ENCODE results near the gene CEP78.

Gene CEP78

GRCh38 chr9:78314550-78314949 is 78.7 kb downstream of the CEP78 start:
- DNase-seq, result no peak

DNA sequence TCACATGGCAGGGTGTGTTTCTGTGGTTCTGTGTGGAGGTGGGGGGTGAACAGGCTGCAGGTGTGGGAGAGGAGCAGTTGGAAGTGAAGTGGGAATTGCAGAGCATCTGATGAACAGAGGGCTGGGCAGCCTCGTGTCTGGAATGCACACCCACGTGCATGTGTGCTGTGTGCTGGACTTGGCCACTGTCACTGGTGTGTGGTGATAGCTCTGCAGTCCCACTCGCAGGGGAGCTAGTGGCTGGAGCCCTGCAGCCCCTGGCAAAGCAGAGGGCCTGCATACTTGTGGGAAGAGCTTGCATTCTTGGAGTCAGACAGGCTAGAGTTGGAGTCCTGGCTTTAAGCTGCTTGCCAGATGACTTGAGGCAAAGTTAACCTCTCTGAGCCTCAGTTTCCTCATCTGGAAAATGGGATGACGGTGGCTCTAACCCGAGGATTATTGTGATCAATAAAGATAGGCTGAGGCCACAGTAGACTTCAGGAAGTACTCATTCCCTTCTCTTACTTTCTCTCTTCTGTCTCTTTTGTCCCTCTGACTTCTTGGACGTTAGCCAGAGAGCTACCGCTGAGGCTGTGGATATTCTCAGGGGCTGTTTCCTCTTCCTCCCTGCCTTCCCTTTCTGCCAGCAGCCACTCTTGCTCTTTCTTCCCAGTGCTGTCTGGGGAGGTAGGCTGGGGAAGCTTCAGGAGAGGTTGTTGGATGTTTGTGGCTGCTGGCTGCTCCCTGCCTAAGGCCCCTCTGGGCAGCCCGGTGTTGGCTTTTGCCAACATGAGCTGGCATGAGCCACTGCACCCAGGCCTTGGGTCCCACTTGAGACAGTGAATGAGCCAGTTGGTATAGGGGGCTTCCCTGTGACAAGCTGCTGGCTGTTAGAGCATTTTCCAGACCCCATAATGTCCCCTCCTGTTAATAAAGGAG is 79.3 kb downstream of the CEP78 start:
- DNase-seq, result no peak

DNA sequence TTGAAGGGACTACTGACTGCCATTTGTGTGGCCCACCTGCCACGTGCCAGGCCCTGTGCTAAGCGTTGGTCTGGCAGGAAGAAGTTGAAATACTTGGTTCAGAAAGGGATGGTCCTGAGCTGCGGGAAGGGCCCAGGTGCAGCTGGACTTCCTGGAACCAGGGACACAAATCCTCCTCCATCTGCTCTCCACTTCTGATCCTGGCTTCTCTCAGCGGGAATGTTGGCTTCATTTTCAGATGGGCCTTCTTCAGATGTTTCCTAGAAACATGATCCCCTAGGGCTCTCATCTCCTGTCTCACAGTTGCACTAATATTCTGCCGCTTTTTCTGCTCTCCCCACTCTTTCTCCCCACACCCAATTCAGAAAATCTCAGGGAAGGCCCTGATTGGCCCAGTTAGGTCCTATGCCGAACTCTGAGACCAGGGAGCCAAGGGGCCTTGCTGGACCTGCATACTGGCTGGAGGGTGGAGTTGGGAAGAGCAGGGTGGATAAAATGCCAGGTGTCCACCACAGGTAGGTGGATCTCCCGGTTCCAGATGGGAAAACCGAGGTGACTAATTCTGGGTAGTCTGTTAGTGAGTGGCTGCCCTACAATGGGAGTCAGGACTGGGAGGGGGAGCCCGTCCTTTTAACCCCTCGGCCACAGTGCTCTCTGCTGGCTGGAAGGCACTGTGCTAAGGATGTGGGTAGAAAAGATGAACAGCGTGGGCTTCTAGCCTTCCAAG is 80.5 kb downstream of the CEP78 start:
- no peak for DNase-seq

- no peak for DNase-seq
Observed at GRCh38 chr9:78319197-78320029, 83.5 kb downstream of the CEP78 start.

GRCh38 chr9:78320030-78320693 is 84.3 kb downstream of the CEP78 start:
- DNase-seq, result no peak

DNA sequence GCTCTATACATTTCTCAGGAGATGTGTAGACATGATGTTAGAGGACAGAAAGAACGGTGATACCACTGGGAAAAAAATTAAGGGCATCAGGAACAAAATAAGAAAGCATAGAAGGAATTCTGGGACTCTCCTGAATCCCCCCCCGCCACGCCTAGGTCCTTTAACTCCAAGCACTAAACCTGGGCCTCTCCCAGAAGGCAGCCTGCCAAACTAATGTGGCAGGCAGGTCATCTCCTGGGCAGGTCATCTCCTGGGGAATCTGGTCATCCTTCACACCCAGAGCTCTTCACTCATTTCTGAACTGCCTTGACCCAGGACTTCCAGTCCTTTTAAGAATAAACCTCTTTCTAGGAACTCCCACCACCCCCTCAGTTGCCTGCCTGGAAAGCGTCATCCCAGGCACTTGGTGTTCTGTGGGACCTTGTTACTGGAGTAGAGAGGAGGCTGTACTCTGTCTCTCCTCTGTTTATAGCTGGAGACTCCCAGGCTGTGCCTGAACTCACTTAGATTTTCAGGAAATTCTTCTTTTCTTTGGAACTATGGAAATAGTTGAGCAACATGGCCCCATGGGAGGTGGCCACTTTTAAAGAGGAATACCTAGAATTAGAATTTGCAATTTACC is 85.1 kb downstream of the CEP78 start:
- DNase-seq, result no peak

DNA sequence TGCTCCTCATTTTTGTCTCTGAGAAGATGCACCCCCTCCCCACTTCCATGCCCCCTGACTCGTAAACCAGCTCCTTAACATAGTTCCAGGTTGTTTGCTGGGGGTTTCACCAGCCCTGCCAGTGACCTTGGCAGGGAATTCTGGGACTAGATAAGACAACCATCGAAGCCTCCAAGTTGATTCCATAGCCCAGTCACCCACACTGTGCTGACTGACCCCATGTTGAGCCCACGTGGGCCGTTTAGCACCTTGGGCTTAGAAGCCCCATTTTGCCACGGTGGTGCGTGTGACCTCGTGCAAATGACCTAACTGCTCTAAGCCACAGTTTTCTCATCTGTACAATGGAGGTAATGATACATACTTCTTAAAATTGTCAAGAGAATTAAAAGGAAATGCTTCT is 85.6 kb downstream of the CEP78 start:
- no peak for DNase-seq

GRCh38 chr9:78324068-78324650 is 88.3 kb downstream of the CEP78 start:
- DNase-seq, result no peak

DNA sequence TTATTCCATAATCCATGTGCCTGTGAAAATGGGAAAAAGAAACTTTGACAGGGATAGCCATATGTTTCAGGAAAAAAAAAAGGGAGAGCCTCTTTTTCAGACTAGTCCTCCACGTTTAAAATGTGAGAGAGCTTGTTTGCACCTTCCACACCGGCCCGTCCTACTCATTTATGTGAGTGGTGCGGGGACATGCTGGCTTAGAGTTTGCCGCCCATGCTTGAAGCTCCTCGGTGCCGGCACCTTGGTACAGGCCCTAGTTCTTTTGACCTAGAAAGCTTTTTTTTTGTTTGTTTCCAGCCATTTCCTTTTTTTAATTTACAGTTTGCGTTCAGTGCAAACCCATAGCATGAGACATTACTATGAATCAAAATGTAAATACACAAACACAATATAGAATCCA is 88.8 kb downstream of the CEP78 start:
- DNase-seq, result no peak

- no peak for DNase-seq
Observed at GRCh38 chr9:78325343-78325742, 89.5 kb downstream of the CEP78 start.

DNA sequence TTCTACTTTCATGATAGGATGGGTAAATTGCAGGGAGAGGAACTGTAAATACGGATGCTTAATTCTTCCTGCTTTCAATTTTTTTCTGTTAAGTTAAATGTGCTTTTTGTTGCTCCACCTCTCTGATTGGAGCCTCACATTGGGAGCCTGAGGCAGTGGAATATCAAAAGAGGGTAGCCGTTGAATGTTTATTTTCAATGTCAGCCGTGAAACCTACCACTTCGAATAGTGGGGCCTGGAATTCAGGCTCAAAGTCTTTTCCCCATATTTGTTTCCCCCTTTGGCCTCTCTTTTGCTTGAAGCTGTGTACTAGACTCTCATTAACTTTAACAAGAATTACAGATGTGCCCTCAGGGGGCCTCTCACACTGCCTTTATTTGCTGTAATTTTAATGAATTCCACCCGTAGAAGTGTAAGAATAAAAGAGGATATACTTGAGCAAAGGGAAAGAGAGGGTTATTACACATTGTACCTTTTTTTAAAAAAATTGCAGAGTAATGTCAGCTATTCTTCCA is 90.0 kb downstream of the CEP78 start:
- no peak for DNase-seq

DNA sequence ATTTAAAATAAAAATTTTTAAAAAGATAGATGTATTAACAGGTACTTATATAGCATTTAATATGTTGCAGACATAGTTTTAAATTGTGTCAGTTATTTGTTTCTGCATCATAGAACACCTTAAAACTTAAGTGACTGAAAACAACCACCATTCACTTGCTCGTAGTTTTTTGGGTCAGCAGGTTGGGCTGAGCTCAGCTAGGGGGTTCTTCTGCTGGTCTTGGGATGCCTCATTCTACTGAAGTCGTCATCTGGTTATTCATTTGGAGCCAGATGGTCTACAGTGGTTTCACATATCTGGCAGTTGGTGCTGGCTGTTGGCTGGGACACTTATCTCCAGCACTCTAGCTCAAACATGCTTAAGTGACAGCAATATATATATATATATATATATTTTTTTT is 90.7 kb downstream of the CEP78 start:
- DNase-seq, result no peak

All from CD4-positive, alpha-beta T cell treated with Interleukin-21 for 1 hour (primary cell).